Measurements from ENCODE around the gene FEZF1. TPM values are rescaled to one million over a fixed set of nuclear protein-coding genes. Genes with fewer than 3 reads are reported as not detected.

The FEZF1 gene
- total RNA-seq, 2 experiments from 2014 or later = not detected

- H4K20me1 ChIP-seq (ENCODE audit: insufficient read depth, low read length) = no peaks in the 10 kb centered on the region
- intact Hi-C loops (cut with micrococcal nuclease; ENCODE audit: unreplicated experiment) = no loop called here
- H3K4me1 ChIP-seq (ENCODE audit: insufficient read depth, low read length, poor library complexity, severe bottlenecking) = no peaks in the 10 kb centered on the region
- H3K9me3 ChIP-seq (ENCODE audit: low read length) = no peaks in the 10 kb centered on the region
- TF ChIP-seq EZH2phosphoT487 (IDR thresholded peaks at IDR 0.05; ENCODE audit: borderline replicate concordance, low read depth, low read length) (no peak), CTCF (conservative IDR thresholded peaks at IDR 0.05; ENCODE audit: low read length) (no peak)
- BruUV-seq (replicated peaks) = no TSS peak
- ChIA-PET CTCF (ENCODE audit: unreplicated experiment) (no interaction called here), POLR2A (no interaction called here)
- no peak overlapping the region for H3K27ac ChIP-seq (ENCODE audit: low read depth, low read length, poor library complexity, severe bottlenecking)
- no peaks in the 10 kb centered on the region for H3K79me2 ChIP-seq (ENCODE audit: insufficient read depth, low read depth, low read length)
- H3K9me2 ChIP-seq (ENCODE audit: insufficient read depth, low read length) = no peaks in the 10 kb centered on the region
- H3K4me2 ChIP-seq (ENCODE audit: low read length) = no peak overlapping the region
- no peak for DNase-seq (ENCODE audit: low spot score)
- H3K4me3 ChIP-seq (ENCODE audit: low read depth, low read length, poor library complexity, severe bottlenecking) = no peak overlapping the region
- no peaks in the 10 kb centered on the region for H3K36me3 ChIP-seq (ENCODE audit: insufficient read depth, low read length)
- H2AFZ ChIP-seq (ENCODE audit: low read length) = no peak overlapping the region
These were observed 6.4 kb downstream of the FEZF1 start for GRCh38 chr7:122298131-122298530.

- H3K36me3 ChIP-seq (ENCODE audit: insufficient read depth, low read length) = no peaks in the 10 kb centered on the region
- no peak overlapping the region for H3K27ac ChIP-seq (ENCODE audit: low read depth, low read length, poor library complexity, severe bottlenecking)
- intact Hi-C loops (cut with micrococcal nuclease; ENCODE audit: unreplicated experiment) = no loop called here
- no peak overlapping the region for H3K4me2 ChIP-seq (ENCODE audit: low read length)
- no peak overlapping the region for H3K4me3 ChIP-seq (ENCODE audit: low read depth, low read length, poor library complexity, severe bottlenecking)
- H3K79me2 ChIP-seq (ENCODE audit: insufficient read depth, low read depth, low read length) = no peaks in the 10 kb centered on the region
- H3K9me2 ChIP-seq (ENCODE audit: insufficient read depth, low read length) = no peaks in the 10 kb centered on the region
- no TSS peak for BruUV-seq (replicated peaks)
- CTCF ChIA-PET (ENCODE audit: unreplicated experiment) = no interaction called here
- TF ChIP-seq EZH2phosphoT487 (IDR thresholded peaks at IDR 0.05; ENCODE audit: borderline replicate concordance, low read depth, low read length) (no peak), CTCF (conservative IDR thresholded peaks at IDR 0.05; ENCODE audit: low read length) (no peak)
- POLR2A ChIA-PET = no interaction called here
- H2AFZ ChIP-seq (ENCODE audit: low read length) = no peak overlapping the region
- DNase-seq (ENCODE audit: low spot score) = no peak
- no peaks in the 10 kb centered on the region for H3K9me3 ChIP-seq (ENCODE audit: low read length)
- no peaks in the 10 kb centered on the region for H4K20me1 ChIP-seq (ENCODE audit: insufficient read depth, low read length)
- no peaks in the 10 kb centered on the region for H3K4me1 ChIP-seq (ENCODE audit: insufficient read depth, low read length, poor library complexity, severe bottlenecking)
These were observed 13.4 kb downstream of the FEZF1 start for GRCh38 chr7:122291189-122291588.

GRCh38 chr7:122290476-122290875, 14.1 kb downstream of the FEZF1 start:
- intact Hi-C loops (cut with micrococcal nuclease; ENCODE audit: unreplicated experiment) = no loop called here
- no TSS peak for BruUV-seq (replicated peaks)
- DNase-seq (ENCODE audit: low spot score) = no peak
- ChIA-PET POLR2A (interaction anchor here (0.7 kb wide), 1 partner anchor 1647 kb away, joined by 3 read pairs; no protein-coding TSS in a partner anchor), CTCF (ENCODE audit: unreplicated experiment) (no interaction called here)
- Histone ChIP-seq H3K4me1 (ENCODE audit: insufficient read depth, low read length, poor library complexity, severe bottlenecking) (no peaks in the 10 kb centered on the region), H3K4me3 (ENCODE audit: low read depth, low read length, poor library complexity, severe bottlenecking) (no peak overlapping the region), H3K4me2 (ENCODE audit: low read length) (no peak overlapping the region), H3K27ac (ENCODE audit: low read depth, low read length, poor library complexity, severe bottlenecking) (no peak overlapping the region), H3K36me3 (ENCODE audit: insufficient read depth, low read length) (no peaks in the 10 kb centered on the region), H3K9me2 (ENCODE audit: insufficient read depth, low read length) (no peaks in the 10 kb centered on the region), H3K79me2 (ENCODE audit: insufficient read depth, low read depth, low read length) (no peaks in the 10 kb centered on the region), H4K20me1 (ENCODE audit: insufficient read depth, low read length) (no peaks in the 10 kb centered on the region), H3K9me3 (ENCODE audit: low read length) (no peaks in the 10 kb centered on the region), H2AFZ (ENCODE audit: low read length) (no peak overlapping the region)
- no peak for TF ChIP-seq CTCF (conservative IDR thresholded peaks at IDR 0.05; ENCODE audit: low read length)
- TF ChIP-seq EZH2phosphoT487 (IDR thresholded peaks at IDR 0.05; ENCODE audit: borderline replicate concordance, low read depth, low read length) = no peak
